Esophagus squamous epithelium (tissue), 5 donors: Measurements from ENCODE around the gene INSRR. TPM values are rescaled to one million over a fixed set of nuclear protein-coding genes. Genes with fewer than 3 reads are reported as not detected.

Experiments used
- DNase-seq: peaks from one replicate; lab custom pipeline; 2025; lab: John Stamatoyannopoulos, UW
- H3K27ac ChIP-seq, 4 donors: fragments of 200-600 bp; sonication (generic); one replicate each; pipeline ENCODE4 v1.5.1; 2016 to 2019; ENCODE audit warnings: mild to moderate bottlenecking in 1 of 4
- H3K27me3 ChIP-seq, 4 donors: fragments of 200-600 bp; sonication (generic); 1 replicate in 3 of 4; 2 replicates in 1 of 4; pipeline versions ENCODE4 v1.5.1 to v1.6.0; 2017 to 2021; ENCODE audit warnings: antibody characterized with exemption in 1 of 4
- H3K36me3 ChIP-seq, 3 donors: fragments of 200-600 bp; sonication (generic); one replicate each; pipeline ENCODE4 v1.5.1; 2016 to 2019
- H3K4me1 ChIP-seq, 3 donors: fragments of 200-600 bp; sonication (generic); one replicate each; pipeline ENCODE4 v1.5.1; 2017 to 2019
- H3K4me3 ChIP-seq, 4 donors: fragments of 200-600 bp; sonication (generic); 1 replicate in 3 of 4; 2 replicates in 1 of 4; pipeline ENCODE4 v1.5.1; 2016 to 2019; ENCODE audit warnings: mild to moderate bottlenecking in 2 of 4, moderate library complexity in 1 of 4
- H3K9me3 ChIP-seq, 3 donors: fragments of 200-600 bp; sonication (generic); one replicate each; pipeline ENCODE4 v1.5.1; 2016 to 2019
- POLR2A ChIP-seq, 4 donors: fragments of 450-650 bp; IDR thresholded peaks; one replicate each; pipeline ENCODE4 v1.6.1; 2017; ENCODE audit warnings: antibody characterized with exemption in 4 of 4, mild to moderate bottlenecking in 4 of 4, moderate library complexity in 3 of 4
- WGBS, 2 donors: methylation state at CpG; one replicate each; pipeline ENCODE4 v1.1.5; 2018; 5-methylcytosine and 5-hydroxymethylcytosine counted together
- intact Hi-C: fragments of 100-400 bp; cut with DNase I; formaldehyde crosslinking; loops from one replicate; pipeline ENCODE4 v1.15.0; 2022
- total RNA-seq, 4 donors: library from RNA; depleted of rRNA; stranded (reverse); fragments of >200 nt; gene quantifications; one replicate each; pipeline ENCODE4 v1.1.0, GENCODE V29; 2016
- TF ChIP-seq, protein P1 (sequence below), 6 experiments: fragments of 450-650 bp in 4 of 6; fragments of 200-600 bp in 2 of 6; sonication (generic) in 2 of 6; IDR thresholded peaks; one replicate each; pipeline ENCODE4 v1.5.1; 2016 to 2019; ENCODE audit warnings: antibody characterized with exemption in 6 of 6, mild to moderate bottlenecking in 4 of 6, moderate library complexity in 4 of 6
- donor health status: DM: yes; HTN: yes; CAD: no.

The INSRR gene
- not detected for total RNA-seq

DNA sequence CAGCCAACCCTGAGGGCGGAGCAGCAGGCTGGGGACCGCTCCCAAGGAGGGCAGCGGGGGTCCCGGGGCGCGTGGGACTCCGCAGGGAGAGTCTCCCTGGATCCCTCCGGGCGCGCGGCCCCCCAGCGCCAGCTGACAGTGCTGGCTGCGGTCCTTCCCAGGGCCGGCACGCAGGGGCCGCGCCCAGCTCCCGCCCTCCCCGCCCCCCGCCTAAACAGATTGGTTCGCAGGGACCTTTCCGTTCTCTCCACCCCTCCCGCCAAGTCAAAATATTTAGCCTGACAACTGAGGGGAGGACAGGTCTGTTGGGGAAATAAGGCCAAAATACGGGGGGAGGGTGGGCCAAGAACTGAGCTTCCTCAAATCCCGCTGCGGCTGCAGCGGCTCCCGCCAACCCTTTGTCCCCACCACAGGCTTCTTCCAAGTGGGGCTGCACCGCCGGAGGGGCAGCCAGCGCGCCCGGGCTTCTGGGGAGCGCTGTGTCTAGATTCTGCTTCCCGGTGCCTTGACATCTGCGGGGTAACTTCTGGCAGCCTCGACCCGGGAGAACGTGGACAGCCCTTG is at the start of gene INSRR:
Gene INSRR (minus strand): TSS at position 159 of the 564 bp plus-strand sequence. CDS start 496 bp downstream, outside the sequence.
- H3K27me3 ChIP-seq: peaks cover 8 to 84% (median 23%) of the 10 kb centered on the region in 4 donors
- H3K36me3 ChIP-seq: no peaks in the 10 kb centered on the region
- no peak for TF ChIP-seq POLR2A (IDR thresholded peaks at IDR 0.05)
- TF ChIP-seq, protein P1, sequence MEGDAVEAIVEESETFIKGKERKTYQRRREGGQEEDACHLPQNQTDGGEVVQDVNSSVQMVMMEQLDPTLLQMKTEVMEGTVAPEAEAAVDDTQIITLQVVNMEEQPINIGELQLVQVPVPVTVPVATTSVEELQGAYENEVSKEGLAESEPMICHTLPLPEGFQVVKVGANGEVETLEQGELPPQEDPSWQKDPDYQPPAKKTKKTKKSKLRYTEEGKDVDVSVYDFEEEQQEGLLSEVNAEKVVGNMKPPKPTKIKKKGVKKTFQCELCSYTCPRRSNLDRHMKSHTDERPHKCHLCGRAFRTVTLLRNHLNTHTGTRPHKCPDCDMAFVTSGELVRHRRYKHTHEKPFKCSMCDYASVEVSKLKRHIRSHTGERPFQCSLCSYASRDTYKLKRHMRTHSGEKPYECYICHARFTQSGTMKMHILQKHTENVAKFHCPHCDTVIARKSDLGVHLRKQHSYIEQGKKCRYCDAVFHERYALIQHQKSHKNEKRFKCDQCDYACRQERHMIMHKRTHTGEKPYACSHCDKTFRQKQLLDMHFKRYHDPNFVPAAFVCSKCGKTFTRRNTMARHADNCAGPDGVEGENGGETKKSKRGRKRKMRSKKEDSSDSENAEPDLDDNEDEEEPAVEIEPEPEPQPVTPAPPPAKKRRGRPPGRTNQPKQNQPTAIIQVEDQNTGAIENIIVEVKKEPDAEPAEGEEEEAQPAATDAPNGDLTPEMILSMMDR (IDR thresholded peaks at IDR 0.05): no peak
- peaks cover 24 to 32% (median 28%) of the 10 kb centered on the region in 3 donors for H3K4me1 ChIP-seq
- intact Hi-C loops: no loop called here
- no peak within 1 kb of the TSS for H3K27ac ChIP-seq
- H3K9me3 ChIP-seq: no peaks in the 10 kb centered on the region
- 10 to 11% methylated on average over 8 to 15 of the region's 39 CpGs for WGBS, 2 donors
- H3K4me3 ChIP-seq: peak within 1 kb of the TSS in 3 of 4 donors; percentile 26 to 61 (median 35)
- DNase-seq: no peak

DNA sequence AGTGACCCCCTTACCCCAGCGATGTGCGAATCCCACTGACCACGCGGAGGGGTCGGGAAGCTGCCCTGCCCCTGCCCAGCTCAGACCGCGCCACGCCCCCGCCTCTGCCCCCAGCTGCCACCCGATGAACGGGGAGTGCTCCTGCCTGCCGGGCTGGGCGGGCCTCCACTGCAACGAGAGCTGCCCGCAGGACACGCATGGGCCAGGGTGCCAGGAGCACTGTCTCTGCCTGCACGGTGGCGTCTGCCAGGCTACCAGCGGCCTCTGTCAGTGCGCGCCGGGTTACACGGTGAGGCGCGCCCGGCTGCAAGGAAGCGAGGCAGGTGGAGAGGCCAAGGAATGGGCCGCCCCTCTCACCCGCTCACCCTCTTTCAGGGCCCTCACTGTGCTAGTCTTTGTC is 49.6 kb upstream of the INSRR start:
- Histone ChIP-seq H3K27ac (no peak overlapping the region), H3K9me3 (no peaks in the 10 kb centered on the region), H3K27me3 (peaks cover 0 to 65% (median 0%) of the 10 kb centered on the region in 4 donors), H3K4me3 (no peak overlapping the region), H3K4me1 (peaks cover 4 to 45% (median 14%) of the 10 kb centered on the region in 3 donors), H3K36me3 (peaks cover 0 to 57% (median 3%) of the 10 kb centered on the region in 3 donors)
- intact Hi-C loops: no loop called here
- DNase-seq: no peak
- TF ChIP-seq, protein P1 (IDR thresholded peaks at IDR 0.05): no peak
- TF ChIP-seq POLR2A (IDR thresholded peaks at IDR 0.05): no peak
- WGBS, 2 donors: 16 to 70% methylated on average over 6 to 12 of the region's 29 CpGs

DNA sequence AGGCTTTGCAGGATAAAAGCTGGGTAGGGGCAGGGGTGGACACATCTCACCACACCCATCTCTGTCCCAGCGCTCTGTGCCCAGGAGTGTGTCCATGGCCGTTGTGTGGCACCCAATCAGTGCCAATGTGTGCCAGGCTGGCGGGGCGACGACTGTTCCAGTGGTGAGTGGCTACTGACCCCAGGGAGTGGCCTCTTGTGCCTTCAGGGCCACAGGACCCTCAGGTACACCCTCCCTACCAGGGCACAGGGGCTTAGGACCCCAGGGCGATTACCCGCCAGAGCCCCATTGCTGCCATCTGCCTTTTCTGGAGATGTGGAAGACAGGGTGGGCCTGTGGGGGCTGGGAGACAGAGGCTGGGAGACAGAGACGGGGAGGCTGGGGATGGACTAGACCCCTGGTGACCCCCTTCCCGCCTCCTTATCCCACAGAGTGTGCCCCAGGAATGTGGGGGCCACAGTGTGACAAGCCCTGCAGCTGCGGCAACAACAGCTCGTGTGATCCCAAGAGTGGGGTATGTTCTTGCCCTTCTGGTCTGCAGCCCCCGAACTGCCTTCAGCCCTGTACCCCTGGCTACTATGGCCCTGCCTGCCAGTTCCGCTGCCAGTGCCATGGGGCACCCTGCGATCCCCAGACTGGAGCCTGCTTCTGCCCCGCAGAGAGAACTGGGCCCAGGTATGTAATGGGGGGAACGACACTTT is 47.4 kb upstream of the INSRR start:
- peaks cover 4 to 60% (median 22%) of the 10 kb centered on the region in 3 donors for H3K4me1 ChIP-seq
- peak overlapping the region in 1 of 4 donors; percentile 17 for H3K27ac ChIP-seq
- peaks cover 0 to 42% (median 3%) of the 10 kb centered on the region in 3 donors for H3K36me3 ChIP-seq
- H3K9me3 ChIP-seq: no peaks in the 10 kb centered on the region
- TF ChIP-seq, protein P1 (IDR thresholded peaks at IDR 0.05): no peak
- TF ChIP-seq POLR2A (IDR thresholded peaks at IDR 0.05): no peak
- no peak for DNase-seq
- H3K27me3 ChIP-seq: peaks cover 0 to 50% (median 0%) of the 10 kb centered on the region in 4 donors
- WGBS, 2 donors: 89 to 91% methylated on average over 3 to 8 of the region's 16 CpGs
- intact Hi-C loops: no loop called here
- H3K4me3 ChIP-seq: no peak overlapping the region

DNA sequence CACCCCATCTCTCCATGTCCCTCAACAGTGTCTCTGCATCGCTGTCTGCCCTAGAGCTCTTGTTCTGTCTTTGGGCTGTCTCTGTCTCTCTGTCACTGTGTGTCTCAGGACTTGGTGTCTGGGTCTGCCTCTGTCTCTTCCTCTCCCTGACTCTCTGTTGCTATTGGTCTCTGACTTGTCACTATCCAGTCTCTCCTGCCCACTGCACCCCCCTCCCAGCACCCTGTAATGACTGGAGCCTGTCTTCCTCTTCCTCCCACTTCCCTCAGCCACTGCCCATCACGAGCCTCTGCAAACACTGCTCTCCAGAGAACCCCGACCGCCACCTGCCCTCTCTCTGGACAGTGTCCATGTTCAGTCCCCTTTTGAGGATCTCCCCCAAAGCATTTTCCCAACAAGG is 46.7 kb upstream of the INSRR start:
- 48 to 57% methylated on average over 4 of the region's 4 CpGs for WGBS, 2 donors
- intact Hi-C loops: no loop called here
- peaks cover 0 to 42% (median 3%) of the 10 kb centered on the region in 3 donors for H3K36me3 ChIP-seq
- no peak for TF ChIP-seq POLR2A (IDR thresholded peaks at IDR 0.05)
- TF ChIP-seq, protein P1 (IDR thresholded peaks at IDR 0.05): no peak
- H3K4me3 ChIP-seq: no peak overlapping the region
- no peak overlapping the region for H3K27ac ChIP-seq
- no peak for DNase-seq
- peaks cover 0 to 55% (median 0%) of the 10 kb centered on the region in 4 donors for H3K27me3 ChIP-seq
- no peaks in the 10 kb centered on the region for H3K9me3 ChIP-seq
- H3K4me1 ChIP-seq: peaks cover 10 to 64% (median 22%) of the 10 kb centered on the region in 3 donors

DNA sequence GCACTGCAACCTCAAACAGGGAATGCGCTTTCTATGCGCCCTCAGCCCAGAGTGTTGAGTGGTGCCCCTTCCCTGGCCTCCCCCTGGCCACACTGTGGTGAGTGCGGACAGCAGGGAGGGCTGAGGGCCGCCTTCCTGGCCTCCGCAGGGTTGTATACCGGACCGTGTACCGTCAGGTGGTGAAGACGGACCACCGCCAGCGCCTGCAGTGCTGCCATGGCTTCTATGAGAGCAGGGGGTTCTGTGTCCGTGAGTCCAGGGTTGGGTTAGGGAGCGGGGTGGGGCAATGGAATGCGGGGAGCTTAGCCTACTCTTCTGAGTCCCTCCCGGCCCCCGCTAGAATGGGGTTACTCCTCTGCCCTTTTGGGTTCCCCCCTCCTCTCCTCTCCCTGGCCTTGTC is 46.3 kb upstream of the INSRR start:
- Histone ChIP-seq H3K27ac (no peak overlapping the region), H3K4me1 (peaks cover 10 to 64% (median 22%) of the 10 kb centered on the region in 3 donors), H3K4me3 (no peak overlapping the region), H3K27me3 (peaks cover 0 to 55% (median 0%) of the 10 kb centered on the region in 4 donors), H3K36me3 (peaks cover 0 to 38% (median 3%) of the 10 kb centered on the region in 3 donors), H3K9me3 (no peaks in the 10 kb centered on the region)
- TF ChIP-seq POLR2A (IDR thresholded peaks at IDR 0.05): no peak
- TF ChIP-seq, protein P1 (IDR thresholded peaks at IDR 0.05): no peak
- intact Hi-C loops: no loop called here
- WGBS, 2 donors: 83 to 100% methylated on average over 4 to 6 of the region's 16 CpGs
- no peak for DNase-seq
